Measurements from ENCODE around the gene TTC34.

TTC34 gene

GRCh38 chr1:2784854-2785630 is 16.5 kb downstream of the TTC34 start:
- Histone ChIP-seq H3K36me3 (ENCODE audit: control insufficient read depth in 1 of 2, insufficient read depth in 2 of 2, low read length in 2 of 2) (no peaks in the 10 kb centered on the region), H3K27ac (ENCODE audit: low read depth, low read length) (no peak overlapping the region), H3K4me2 (ENCODE audit: low read length) (no peak overlapping the region), H4K91ac (ENCODE audit: low read depth, low read length) (no peak overlapping the region), H2BK120ac (ENCODE audit: insufficient read depth, low read length, poor library complexity) (no peak overlapping the region), H4K8ac (ENCODE audit: low read depth, low read length) (no peak overlapping the region), H3K23ac (ENCODE audit: low read length) (no peak overlapping the region), H2BK12ac (ENCODE audit: low read length) (no peak overlapping the region), H2BK5ac (ENCODE audit: low read depth, low read length, poor library complexity) (no peak overlapping the region), H3K4ac (ENCODE audit: low read depth, low read length) (no peak overlapping the region), H3K4me3 (ENCODE audit: low read depth, low read length) (no peak overlapping the region), H3K27me3 (ENCODE audit: insufficient read depth, low read length) (no peaks in the 10 kb centered on the region), H2AFZ (ENCODE audit: insufficient read depth, low read length, poor library complexity) (no peak overlapping the region), H3K79me1 (ENCODE audit: low read length) (no peaks in the 10 kb centered on the region), H3K79me2 (ENCODE audit: control insufficient read depth, insufficient read depth, low read length, poor library complexity) (no peaks in the 10 kb centered on the region), H3K18ac (ENCODE audit: low read length) (no peak overlapping the region), H4K12ac (ENCODE audit: low read depth, low read length) (no peak overlapping the region), H3K14ac (ENCODE audit: low read length) (no peak overlapping the region), H3K9me3 (ENCODE audit: insufficient read depth, low read depth, low read length) (peaks cover 50% of the 10 kb centered on the region), H2AK5ac (ENCODE audit: low read length) (no peak overlapping the region), H3K4me1 (ENCODE audit: control insufficient read depth in 1 of 2, insufficient read depth in 2 of 2, low read length in 2 of 2) (no peaks in the 10 kb centered on the region), H3K9ac (ENCODE audit: low read length) (no peak overlapping the region)
- no peak for DNase-seq
- WGBS (ENCODE audit: extremely low coverage, insufficient coverage, insufficient read length): no CpG with 5 or more reads among the region's 19 CpGs

DNA sequence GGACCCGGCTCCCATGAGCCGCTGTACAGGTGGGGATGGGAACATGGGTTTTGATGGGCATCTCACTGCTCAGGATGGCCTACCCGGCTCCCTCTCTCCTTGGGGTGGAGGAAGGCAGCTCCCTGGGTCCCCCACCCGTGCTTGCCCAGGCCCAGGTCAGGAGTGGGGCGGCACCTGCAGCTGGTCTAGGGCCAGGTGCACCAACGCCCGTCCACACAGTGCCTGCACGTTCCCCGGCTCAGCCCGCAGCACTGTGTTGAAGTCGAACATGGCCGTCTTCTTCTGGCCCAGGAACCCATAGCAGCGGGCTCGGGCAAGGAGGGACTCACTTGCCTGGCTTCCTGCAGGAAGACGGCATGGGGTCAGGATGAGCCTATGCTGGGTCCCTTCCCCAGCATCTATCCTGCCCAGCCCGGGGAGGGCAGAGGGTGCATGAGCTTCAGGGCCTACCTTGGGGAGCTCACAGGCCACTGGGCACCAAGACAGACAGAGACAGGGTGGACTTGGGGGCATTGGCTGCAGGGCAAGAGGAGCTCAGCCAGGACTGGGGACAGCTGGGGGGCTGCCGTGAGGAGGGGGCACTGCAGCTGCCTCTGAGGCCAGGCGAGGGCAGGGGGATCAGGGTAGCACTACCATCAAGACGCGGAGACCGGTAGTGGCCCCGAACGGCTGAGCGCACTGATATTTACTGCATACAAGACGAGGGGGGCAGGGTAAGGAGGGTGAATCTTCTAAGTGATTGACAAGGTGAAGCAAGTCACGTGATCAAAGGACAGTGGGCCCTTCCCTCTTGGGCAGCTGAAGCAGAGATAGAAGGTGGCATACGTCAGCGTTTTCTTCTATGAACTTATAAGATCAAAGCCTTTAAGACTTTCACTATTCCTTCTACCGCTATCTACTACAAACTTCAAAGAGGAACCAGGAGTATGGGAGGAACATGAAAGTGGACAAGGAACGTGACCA is 17.8 kb downstream of the TTC34 start:
- H3K4me3 ChIP-seq (ENCODE audit: low read depth, low read length): no peak overlapping the region
- no peaks in the 10 kb centered on the region for H3K36me3 ChIP-seq (ENCODE audit: control insufficient read depth in 1 of 2, insufficient read depth in 2 of 2, low read length in 2 of 2)
- no peak overlapping the region for H2AK5ac ChIP-seq (ENCODE audit: low read length)
- no CpG with 5 or more reads among the region's 30 CpGs for WGBS (ENCODE audit: extremely low coverage, insufficient coverage, insufficient read length)
- no peaks in the 10 kb centered on the region for H3K79me1 ChIP-seq (ENCODE audit: low read length)
- H4K8ac ChIP-seq (ENCODE audit: low read depth, low read length): no peak overlapping the region
- no peak overlapping the region for H2BK5ac ChIP-seq (ENCODE audit: low read depth, low read length, poor library complexity)
- H3K18ac ChIP-seq (ENCODE audit: low read length): no peak overlapping the region
- no peak overlapping the region for H3K14ac ChIP-seq (ENCODE audit: low read length)
- H2AFZ ChIP-seq (ENCODE audit: insufficient read depth, low read length, poor library complexity): no peak overlapping the region
- H3K4me2 ChIP-seq (ENCODE audit: low read length): no peak overlapping the region
- no peak overlapping the region for H2BK12ac ChIP-seq (ENCODE audit: low read length)
- DNase-seq: no peak
- no peak overlapping the region for H3K4ac ChIP-seq (ENCODE audit: low read depth, low read length)
- no peak overlapping the region for H3K27ac ChIP-seq (ENCODE audit: low read depth, low read length)
- H3K23ac ChIP-seq (ENCODE audit: low read length): no peak overlapping the region
- H2BK120ac ChIP-seq (ENCODE audit: insufficient read depth, low read length, poor library complexity): no peak overlapping the region
- H3K9ac ChIP-seq (ENCODE audit: low read length): no peak overlapping the region
- H3K4me1 ChIP-seq (ENCODE audit: control insufficient read depth in 1 of 2, insufficient read depth in 2 of 2, low read length in 2 of 2): no peaks in the 10 kb centered on the region
- H4K12ac ChIP-seq (ENCODE audit: low read depth, low read length): no peak overlapping the region
- no peak overlapping the region for H4K91ac ChIP-seq (ENCODE audit: low read depth, low read length)
- H3K9me3 ChIP-seq (ENCODE audit: insufficient read depth, low read depth, low read length): peaks cover 46% of the 10 kb centered on the region
- H3K79me2 ChIP-seq (ENCODE audit: control insufficient read depth, insufficient read depth, low read length, poor library complexity): no peaks in the 10 kb centered on the region
- no peaks in the 10 kb centered on the region for H3K27me3 ChIP-seq (ENCODE audit: insufficient read depth, low read length)

DNA sequence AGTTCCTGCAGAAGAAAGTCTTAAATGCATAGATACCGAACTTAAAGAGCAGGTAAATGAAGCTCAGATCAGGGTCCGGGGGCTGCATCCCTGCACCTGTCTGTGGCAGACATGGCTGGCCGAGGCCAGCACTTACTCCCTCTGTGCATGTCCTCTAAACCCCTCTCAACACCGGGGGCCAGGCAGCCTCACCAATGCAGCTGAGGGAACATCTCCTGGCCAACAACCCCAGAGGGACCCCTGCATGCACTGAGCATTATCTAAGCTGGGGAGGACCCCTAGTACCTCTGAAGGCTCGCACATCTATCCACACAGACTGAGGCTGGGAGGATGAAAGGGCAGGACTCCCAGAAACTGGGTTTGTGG is 18.4 kb downstream of the TTC34 start:
- Histone ChIP-seq H4K91ac (ENCODE audit: low read depth, low read length) (no peak overlapping the region), H4K12ac (ENCODE audit: low read depth, low read length) (no peak overlapping the region), H3K18ac (ENCODE audit: low read length) (no peak overlapping the region), H3K79me1 (ENCODE audit: low read length) (no peaks in the 10 kb centered on the region), H3K36me3 (ENCODE audit: control insufficient read depth in 1 of 2, insufficient read depth in 2 of 2, low read length in 2 of 2) (no peaks in the 10 kb centered on the region), H3K27ac (ENCODE audit: low read depth, low read length) (no peak overlapping the region), H3K9ac (ENCODE audit: low read length) (no peak overlapping the region), H3K4me1 (ENCODE audit: control insufficient read depth in 1 of 2, insufficient read depth in 2 of 2, low read length in 2 of 2) (no peaks in the 10 kb centered on the region), H3K79me2 (ENCODE audit: control insufficient read depth, insufficient read depth, low read length, poor library complexity) (no peaks in the 10 kb centered on the region), H3K4me3 (ENCODE audit: low read depth, low read length) (no peak overlapping the region), H3K4ac (ENCODE audit: low read depth, low read length) (no peak overlapping the region), H2BK12ac (ENCODE audit: low read length) (no peak overlapping the region), H2AFZ (ENCODE audit: insufficient read depth, low read length, poor library complexity) (no peak overlapping the region), H3K4me2 (ENCODE audit: low read length) (no peak overlapping the region), H3K23ac (ENCODE audit: low read length) (no peak overlapping the region), H3K27me3 (ENCODE audit: insufficient read depth, low read length) (no peaks in the 10 kb centered on the region), H4K8ac (ENCODE audit: low read depth, low read length) (no peak overlapping the region), H2BK5ac (ENCODE audit: low read depth, low read length, poor library complexity) (no peak overlapping the region), H2AK5ac (ENCODE audit: low read length) (no peak overlapping the region), H3K9me3 (ENCODE audit: insufficient read depth, low read depth, low read length) (peaks cover 50% of the 10 kb centered on the region), H2BK120ac (ENCODE audit: insufficient read depth, low read length, poor library complexity) (no peak overlapping the region), H3K14ac (ENCODE audit: low read length) (no peak overlapping the region)
- WGBS (ENCODE audit: extremely low coverage, insufficient coverage, insufficient read length): no CpG with 5 or more reads among the region's 5 CpGs
- no peak for DNase-seq

DNA sequence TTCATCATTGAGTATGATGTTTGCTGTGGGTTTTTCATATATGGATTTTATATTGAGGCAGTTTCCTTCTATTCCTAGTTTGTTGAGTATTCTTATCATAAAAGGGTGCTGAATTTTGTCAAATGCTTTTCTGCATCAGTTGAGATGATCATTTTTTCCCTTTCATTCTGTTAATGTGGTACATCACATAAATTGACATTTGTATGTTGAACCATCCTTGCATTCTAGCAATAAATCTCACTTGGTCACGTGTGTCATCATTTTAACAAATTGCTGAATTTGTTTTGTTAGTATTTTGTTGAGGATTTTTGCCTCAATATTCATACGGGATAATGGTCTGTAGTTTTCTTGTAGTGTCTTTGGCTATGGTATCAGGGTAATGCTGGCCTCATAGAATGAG is 19.9 kb downstream of the TTC34 start:
- H3K4me1 ChIP-seq (ENCODE audit: control insufficient read depth in 1 of 2, insufficient read depth in 2 of 2, low read length in 2 of 2): no peaks in the 10 kb centered on the region
- no peak overlapping the region for H4K12ac ChIP-seq (ENCODE audit: low read depth, low read length)
- H2BK5ac ChIP-seq (ENCODE audit: low read depth, low read length, poor library complexity): no peak overlapping the region
- no peak overlapping the region for H3K14ac ChIP-seq (ENCODE audit: low read length)
- no peak overlapping the region for H2AFZ ChIP-seq (ENCODE audit: insufficient read depth, low read length, poor library complexity)
- WGBS (ENCODE audit: extremely low coverage, insufficient coverage, insufficient read length): no CpG with 5 or more reads among the region's 2 CpGs
- H2AK5ac ChIP-seq (ENCODE audit: low read length): no peak overlapping the region
- H3K4me3 ChIP-seq (ENCODE audit: low read depth, low read length): no peak overlapping the region
- no peak for DNase-seq
- H3K9ac ChIP-seq (ENCODE audit: low read length): no peak overlapping the region
- H3K79me2 ChIP-seq (ENCODE audit: control insufficient read depth, insufficient read depth, low read length, poor library complexity): no peaks in the 10 kb centered on the region
- no peak overlapping the region for H3K18ac ChIP-seq (ENCODE audit: low read length)
- H3K27me3 ChIP-seq (ENCODE audit: insufficient read depth, low read length): no peaks in the 10 kb centered on the region
- H3K27ac ChIP-seq (ENCODE audit: low read depth, low read length): no peak overlapping the region
- H3K4me2 ChIP-seq (ENCODE audit: low read length): no peak overlapping the region
- H3K36me3 ChIP-seq (ENCODE audit: control insufficient read depth in 1 of 2, insufficient read depth in 2 of 2, low read length in 2 of 2): no peaks in the 10 kb centered on the region
- H2BK120ac ChIP-seq (ENCODE audit: insufficient read depth, low read length, poor library complexity): no peak overlapping the region
- no peak overlapping the region for H3K23ac ChIP-seq (ENCODE audit: low read length)
- no peak overlapping the region for H4K91ac ChIP-seq (ENCODE audit: low read depth, low read length)
- no peak overlapping the region for H2BK12ac ChIP-seq (ENCODE audit: low read length)
- H4K8ac ChIP-seq (ENCODE audit: low read depth, low read length): no peak overlapping the region
- H3K4ac ChIP-seq (ENCODE audit: low read depth, low read length): no peak overlapping the region
- peaks cover 47% of the 10 kb centered on the region for H3K9me3 ChIP-seq (ENCODE audit: insufficient read depth, low read depth, low read length)
- no peaks in the 10 kb centered on the region for H3K79me1 ChIP-seq (ENCODE audit: low read length)
